IPS-18a (cell line): ENCODE data around the gene NHS.

Source experiments
- H3K27ac ChIP-seq: one replicate; pipeline ENCODE4 v1.5.1; 2013; ENCODE audit warnings: low read length
- H3K27me3 ChIP-seq: one replicate; pipeline ENCODE4 v1.6.1; 2013; ENCODE audit warnings: mild to moderate bottlenecking, low read length; ENCODE audit not compliant: control insufficient read depth, insufficient read depth
- H3K36me3 ChIP-seq: one replicate; pipeline ENCODE4 v1.6.1; 2013; ENCODE audit warnings: low read depth, low read length; ENCODE audit not compliant: control insufficient read depth
- H3K4me1 ChIP-seq: one replicate; pipeline ENCODE4 v1.6.1; 2013; ENCODE audit warnings: low read depth, low read length; ENCODE audit not compliant: control insufficient read depth
- H3K4me3 ChIP-seq: one replicate; pipeline ENCODE4 v1.5.1; 2013; ENCODE audit warnings: low read length
- H3K9ac ChIP-seq: one replicate; pipeline ENCODE4 v1.6.1; 2013; ENCODE audit warnings: mild to moderate bottlenecking, low read length, moderate library complexity
- H3K9me3 ChIP-seq: one replicate; pipeline ENCODE4 v1.6.1; 2013; ENCODE audit warnings: low read depth, low read length; ENCODE audit not compliant: control insufficient read depth

NHS gene

DNA sequence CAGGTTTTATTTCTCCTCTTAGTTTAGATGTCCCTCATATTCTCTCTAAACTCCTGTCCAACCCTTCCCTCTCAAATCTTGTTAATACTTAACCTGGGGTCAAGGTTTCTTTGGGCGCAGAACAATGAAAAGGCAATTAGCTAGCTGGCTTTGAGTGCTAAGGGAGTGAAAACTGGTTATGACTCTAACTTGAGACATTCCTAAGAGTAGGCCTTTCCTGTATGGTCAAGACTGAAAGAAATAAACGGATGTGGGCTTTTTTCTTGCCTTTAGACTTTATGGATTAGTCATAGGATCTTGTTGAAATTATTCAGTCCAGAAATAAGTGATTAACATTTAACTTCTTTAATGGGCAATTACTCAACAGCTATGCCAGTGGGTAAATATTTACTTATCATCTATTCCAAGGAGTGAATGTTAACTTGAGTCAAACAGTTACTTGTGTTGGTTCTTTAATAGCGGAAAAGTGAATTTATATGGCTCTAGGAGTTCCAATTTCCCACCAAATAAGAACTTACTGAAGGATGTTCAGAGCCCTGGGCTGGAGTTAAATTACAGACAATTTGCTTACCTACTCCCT, 220.5 kb downstream of the NHS start:
- no peak overlapping the region for H3K27ac ChIP-seq
- peaks cover 13% of the 10 kb centered on the region for H3K4me1 ChIP-seq

DNA sequence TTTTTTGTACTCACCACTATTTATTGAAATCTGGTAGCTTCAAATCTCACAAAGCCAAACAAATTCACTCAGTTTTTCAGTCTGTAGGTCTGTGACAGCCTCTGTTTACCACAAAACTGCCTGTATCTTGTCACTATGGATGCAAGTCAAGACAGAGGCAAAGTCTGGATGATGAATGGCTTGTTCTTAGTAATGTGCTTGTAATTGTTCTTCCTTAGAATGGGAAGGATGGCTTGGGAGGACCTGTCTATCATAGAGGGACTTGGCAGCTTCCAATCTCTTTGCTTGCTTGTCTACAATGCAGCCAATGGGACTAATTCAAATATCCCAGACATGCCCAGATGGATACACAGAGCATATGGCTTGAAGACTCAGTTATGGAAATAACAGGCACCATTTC, 221.1 kb downstream of the NHS start:
- H3K27ac ChIP-seq: no peak overlapping the region

More for the DNA sequence above, 220.5 kb downstream of the NHS start:
- peaks cover 2% of the 10 kb centered on the region for H3K27me3 ChIP-seq
- no peaks in the 10 kb centered on the region for H3K36me3 ChIP-seq
- H3K4me3 ChIP-seq: no peak overlapping the region
- no peak overlapping the region for H3K9ac ChIP-seq
- H3K9me3 ChIP-seq: no peaks in the 10 kb centered on the region

DNA sequence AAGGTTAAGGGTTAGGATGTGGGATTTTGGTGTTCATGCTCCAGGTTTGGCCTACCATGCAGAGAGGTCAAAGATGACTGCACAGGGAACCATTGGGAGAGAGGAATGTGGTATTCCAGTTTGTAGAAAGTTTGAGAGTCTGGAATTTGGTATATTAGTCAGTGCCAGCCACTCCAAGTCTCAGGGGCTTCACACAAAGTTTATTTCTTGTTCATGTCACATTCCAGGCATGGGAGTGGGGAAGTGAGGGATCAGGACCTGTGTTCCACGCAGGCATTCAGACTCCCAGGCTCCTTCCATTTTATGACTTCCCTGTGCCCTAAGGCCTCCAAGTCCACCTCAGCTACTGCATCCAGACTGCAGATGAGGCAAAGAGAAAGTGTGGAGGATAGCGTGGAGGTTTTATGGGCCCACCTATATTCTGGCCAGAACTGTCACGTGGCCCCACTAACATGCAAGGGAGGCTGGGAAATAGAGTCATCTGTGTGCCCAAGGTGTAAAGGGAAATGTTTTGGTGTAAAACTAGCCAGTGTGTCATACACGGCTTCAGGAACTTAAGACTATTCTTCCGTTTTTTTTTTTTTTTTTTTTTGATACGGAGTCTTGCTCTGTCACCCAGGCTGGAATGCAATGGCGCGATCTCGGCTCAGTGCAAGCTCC, 221.7 kb downstream of the NHS start:
- Histone ChIP-seq H3K4me3 (no peak overlapping the region), H3K27me3 (peaks cover 12% of the 10 kb centered on the region), H3K4me1 (peaks cover 21% of the 10 kb centered on the region), H3K36me3 (no peaks in the 10 kb centered on the region), H3K9me3 (no peaks in the 10 kb centered on the region), H3K9ac (no peak overlapping the region), H3K27ac (no peak overlapping the region)

More for the DNA sequence above, 221.1 kb downstream of the NHS start:
- no peaks in the 10 kb centered on the region for H3K36me3 ChIP-seq
- no peaks in the 10 kb centered on the region for H3K9me3 ChIP-seq
- H3K4me1 ChIP-seq: peaks cover 16% of the 10 kb centered on the region
- H3K9ac ChIP-seq: no peak overlapping the region
- H3K27me3 ChIP-seq: peaks cover 7% of the 10 kb centered on the region
- H3K4me3 ChIP-seq: no peak overlapping the region

- no peak overlapping the region for H3K27ac ChIP-seq
These were observed 222.3 kb downstream of the NHS start for GRCh38 chrX:17597327-17597726.

GRCh38 chrX:17597836-17598439, 222.9 kb downstream of the NHS start:
- peaks cover 14% of the 10 kb centered on the region for H3K27me3 ChIP-seq
- peaks cover 32% of the 10 kb centered on the region for H3K4me1 ChIP-seq
- H3K27ac ChIP-seq: no peak overlapping the region
- H3K36me3 ChIP-seq: no peaks in the 10 kb centered on the region
- H3K9me3 ChIP-seq: no peaks in the 10 kb centered on the region
- no peak overlapping the region for H3K9ac ChIP-seq
- no peak overlapping the region for H3K4me3 ChIP-seq

More at GRCh38 chrX:17597327-17597726, 222.3 kb downstream of the NHS start:
- no peaks in the 10 kb centered on the region for H3K9me3 ChIP-seq
- H3K4me3 ChIP-seq: no peak overlapping the region
- no peak overlapping the region for H3K9ac ChIP-seq
- peaks cover 12% of the 10 kb centered on the region for H3K27me3 ChIP-seq
- no peaks in the 10 kb centered on the region for H3K36me3 ChIP-seq
- H3K4me1 ChIP-seq: peaks cover 28% of the 10 kb centered on the region

GRCh38 chrX:17601441-17602200, 226.6 kb downstream of the NHS start:
- Histone ChIP-seq H3K9me3 (no peaks in the 10 kb centered on the region), H3K4me3 (peak overlapping the region; percentile 21), H3K27ac (no peak overlapping the region), H3K4me1 (peaks cover 35% of the 10 kb centered on the region), H3K9ac (no peak overlapping the region), H3K27me3 (peaks cover 23% of the 10 kb centered on the region), H3K36me3 (no peaks in the 10 kb centered on the region)

DNA sequence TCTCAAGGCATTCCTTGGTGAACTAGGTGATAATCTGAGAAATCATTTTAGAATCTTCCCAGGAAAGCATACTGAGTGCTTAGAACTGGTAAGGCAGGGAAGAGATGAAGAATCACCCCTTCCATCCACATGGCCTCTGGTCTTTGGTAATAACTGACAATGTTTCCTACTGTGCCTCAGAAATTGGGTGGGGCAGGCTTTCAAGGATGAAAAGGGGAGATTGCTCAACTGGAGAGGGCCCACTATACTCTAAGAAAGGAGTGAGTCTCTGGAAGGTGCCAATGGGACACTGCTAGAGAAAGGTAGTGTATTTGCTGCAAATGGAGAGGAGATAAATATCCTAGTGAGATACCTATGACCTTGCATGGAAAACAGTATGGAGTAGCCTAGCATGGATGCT, 227.2 kb downstream of the NHS start:
- no peak overlapping the region for H3K9ac ChIP-seq
- no peaks in the 10 kb centered on the region for H3K36me3 ChIP-seq
- peaks cover 35% of the 10 kb centered on the region for H3K4me1 ChIP-seq
- H3K27ac ChIP-seq: no peak overlapping the region
- H3K4me3 ChIP-seq: peak overlapping the region; percentile 21
- H3K9me3 ChIP-seq: no peaks in the 10 kb centered on the region
- H3K27me3 ChIP-seq: peaks cover 23% of the 10 kb centered on the region

GRCh38 chrX:17603196-17603595, 228.2 kb downstream of the NHS start:
- no peaks in the 10 kb centered on the region for H3K9me3 ChIP-seq
- H3K27me3 ChIP-seq: peaks cover 23% of the 10 kb centered on the region
- peaks cover 35% of the 10 kb centered on the region for H3K4me1 ChIP-seq
- no peak overlapping the region for H3K27ac ChIP-seq
- H3K4me3 ChIP-seq: no peak overlapping the region
- no peak overlapping the region for H3K9ac ChIP-seq
- no peaks in the 10 kb centered on the region for H3K36me3 ChIP-seq

GRCh38 chrX:17605676-17606075, 230.7 kb downstream of the NHS start:
- no peak overlapping the region for H3K9ac ChIP-seq
- peaks cover 20% of the 10 kb centered on the region for H3K27me3 ChIP-seq
- H3K36me3 ChIP-seq: no peaks in the 10 kb centered on the region
- no peak overlapping the region for H3K4me3 ChIP-seq
- H3K9me3 ChIP-seq: no peaks in the 10 kb centered on the region
- peaks cover 23% of the 10 kb centered on the region for H3K4me1 ChIP-seq
- H3K27ac ChIP-seq: no peak overlapping the region

DNA sequence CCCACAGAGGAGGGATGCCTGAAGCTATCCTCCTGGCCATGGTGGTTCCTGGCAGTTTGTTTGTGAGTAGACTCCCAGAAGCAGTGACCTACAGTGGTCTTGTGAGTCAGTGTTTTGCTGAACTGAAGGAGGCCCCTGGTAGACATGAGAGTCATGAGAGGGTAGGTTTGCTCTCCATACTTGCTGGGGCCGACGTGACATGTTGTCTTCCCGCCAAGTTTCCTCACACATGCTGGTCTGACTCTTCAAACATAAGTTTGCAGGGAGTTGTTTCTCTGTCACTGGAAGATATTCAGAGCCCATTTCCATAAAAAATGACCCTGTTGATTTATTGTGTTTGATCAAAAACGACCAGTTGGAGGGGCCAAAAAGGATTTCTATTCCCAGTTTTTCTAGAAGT, 231.2 kb downstream of the NHS start:
- Histone ChIP-seq H3K9ac (no peak overlapping the region), H3K9me3 (no peaks in the 10 kb centered on the region), H3K4me3 (no peak overlapping the region), H3K27me3 (peaks cover 14% of the 10 kb centered on the region), H3K36me3 (no peaks in the 10 kb centered on the region), H3K27ac (no peak overlapping the region), H3K4me1 (peaks cover 18% of the 10 kb centered on the region)

DNA sequence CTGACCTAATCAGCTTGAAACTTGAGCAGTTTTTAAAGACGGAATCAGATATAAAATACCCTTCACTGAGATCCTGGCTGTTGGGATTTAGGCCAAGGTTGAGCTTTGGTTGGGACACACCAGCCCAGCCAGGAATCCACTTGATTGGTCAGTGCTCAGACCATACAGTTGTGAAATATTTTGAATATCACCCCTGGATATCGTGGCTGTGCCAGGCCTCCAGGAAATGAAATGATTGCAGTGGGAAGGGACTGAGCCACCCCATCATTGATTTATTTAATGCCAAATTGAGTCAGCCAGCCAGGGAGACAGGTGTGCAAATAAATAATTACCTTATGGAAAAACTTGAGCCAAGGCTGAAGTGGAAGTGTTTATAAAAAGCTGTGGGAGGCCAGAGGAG, 233.9 kb downstream of the NHS start:
- no peak overlapping the region for H3K9ac ChIP-seq
- no peaks in the 10 kb centered on the region for H3K9me3 ChIP-seq
- H3K27me3 ChIP-seq: no peaks in the 10 kb centered on the region
- H3K36me3 ChIP-seq: no peaks in the 10 kb centered on the region
- H3K4me3 ChIP-seq: no peak overlapping the region
- peaks cover under 1% of the 10 kb centered on the region for H3K4me1 ChIP-seq
- no peak overlapping the region for H3K27ac ChIP-seq
